Measurements from ENCODE around the gene VWDE.

VWDE gene

DNA sequence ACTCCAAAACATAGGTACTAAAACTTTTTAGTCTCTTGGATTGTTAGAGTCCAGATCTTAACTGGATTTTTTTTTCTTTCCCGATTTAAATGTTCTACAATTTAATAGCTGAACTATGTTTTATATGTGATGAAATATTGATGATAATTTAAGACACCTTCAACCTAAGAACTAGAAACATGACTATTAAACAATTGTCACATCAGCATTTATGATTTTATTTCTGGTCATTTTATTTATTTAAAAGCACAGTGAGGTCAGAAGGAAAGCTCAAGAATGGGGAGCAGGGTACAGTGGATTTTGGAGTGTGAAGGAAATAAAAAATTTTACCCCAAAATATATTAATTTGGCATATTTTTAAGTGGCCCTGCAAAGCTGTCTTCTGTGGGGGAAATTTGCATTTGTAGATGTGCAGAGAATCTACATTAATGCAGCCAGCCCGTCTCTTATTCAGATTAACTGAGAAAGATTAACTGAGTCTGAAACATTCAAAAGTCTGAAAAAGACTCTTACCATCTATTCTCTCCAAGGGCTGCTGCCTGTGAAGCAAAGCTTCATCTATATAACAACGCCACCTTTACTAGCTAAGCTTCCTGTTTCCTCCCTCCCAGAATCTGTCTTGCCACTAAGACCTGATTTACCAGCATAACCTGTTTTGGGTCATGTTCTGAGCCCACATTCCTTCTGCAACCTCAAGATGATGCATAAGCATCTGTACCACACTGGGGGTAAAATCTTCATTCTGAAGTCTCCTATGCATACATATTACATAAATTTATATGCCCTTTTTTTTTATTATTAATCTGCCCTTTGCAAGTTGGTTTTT, 106.2 kb downstream of the VWDE start:
- H3K36me3 ChIP-seq (ENCODE audit: control insufficient read depth, insufficient read depth, low read length), result no peaks in the 10 kb centered on the region
- no peak overlapping the region for H3K27ac ChIP-seq (ENCODE audit: insufficient read depth, low read length, poor library complexity, severe bottlenecking)
- no peak for DNase-seq
- no peak overlapping the region for H3K4me3 ChIP-seq (ENCODE audit: insufficient read depth, low read depth, low read length, poor library complexity, severe bottlenecking)
- no peaks in the 10 kb centered on the region for H3K4me1 ChIP-seq (ENCODE audit: control insufficient read depth, insufficient read depth, low read length, poor library complexity, severe bottlenecking)
- no peaks in the 10 kb centered on the region for H3K9me3 ChIP-seq (ENCODE audit: control insufficient read depth, low read length)
- no peaks in the 10 kb centered on the region for H3K27me3 ChIP-seq (replicated peaks; ENCODE audit: control insufficient read depth, insufficient read depth, low read length, poor library complexity, severe bottlenecking)

GRCh38 chr7:12296051-12296570, 107.6 kb downstream of the VWDE start:
- H3K27ac ChIP-seq (ENCODE audit: insufficient read depth, low read length, poor library complexity, severe bottlenecking), result no peak overlapping the region
- no peaks in the 10 kb centered on the region for H3K36me3 ChIP-seq (ENCODE audit: control insufficient read depth, insufficient read depth, low read length)
- H3K27me3 ChIP-seq (replicated peaks; ENCODE audit: control insufficient read depth, insufficient read depth, low read length, poor library complexity, severe bottlenecking), result no peaks in the 10 kb centered on the region
- no peaks in the 10 kb centered on the region for H3K4me1 ChIP-seq (ENCODE audit: control insufficient read depth, insufficient read depth, low read length, poor library complexity, severe bottlenecking)
- no peak for DNase-seq
- no peaks in the 10 kb centered on the region for H3K9me3 ChIP-seq (ENCODE audit: control insufficient read depth, low read length)
- no peak overlapping the region for H3K4me3 ChIP-seq (ENCODE audit: insufficient read depth, low read depth, low read length, poor library complexity, severe bottlenecking)

- no peaks in the 10 kb centered on the region for H3K4me1 ChIP-seq (ENCODE audit: control insufficient read depth, insufficient read depth, low read length, poor library complexity, severe bottlenecking)
- H3K27me3 ChIP-seq (replicated peaks; ENCODE audit: control insufficient read depth, insufficient read depth, low read length, poor library complexity, severe bottlenecking), result no peaks in the 10 kb centered on the region
- H3K4me3 ChIP-seq (ENCODE audit: insufficient read depth, low read depth, low read length, poor library complexity, severe bottlenecking), result no peak overlapping the region
- H3K9me3 ChIP-seq (ENCODE audit: control insufficient read depth, low read length), result no peaks in the 10 kb centered on the region
- no peak overlapping the region for H3K27ac ChIP-seq (ENCODE audit: insufficient read depth, low read length, poor library complexity, severe bottlenecking)
- no peaks in the 10 kb centered on the region for H3K36me3 ChIP-seq (ENCODE audit: control insufficient read depth, insufficient read depth, low read length)
- DNase-seq, result no peak
These were observed 109.0 kb downstream of the VWDE start for GRCh38 chr7:12294701-12295100.

DNA sequence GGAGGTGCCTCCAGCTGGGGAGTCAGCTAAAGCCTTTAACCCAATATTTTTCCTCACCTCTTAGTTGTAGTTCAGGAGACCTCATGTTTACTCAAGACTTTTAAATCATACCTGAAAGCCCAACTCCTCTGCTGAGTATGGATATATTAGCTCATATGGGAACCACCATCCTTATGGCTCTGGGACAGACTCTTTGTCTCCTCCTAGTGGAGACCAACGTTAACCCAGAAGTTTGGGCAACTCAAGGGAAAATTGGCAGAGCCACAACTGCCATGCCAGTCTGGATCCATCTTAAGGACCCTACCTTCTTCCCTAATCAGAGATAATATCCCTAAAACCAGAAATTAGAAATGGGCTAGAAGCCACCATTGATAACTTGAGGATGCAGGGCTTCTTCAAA, 111.8 kb downstream of the VWDE start:
- Histone ChIP-seq H3K27me3 (replicated peaks; ENCODE audit: control insufficient read depth, insufficient read depth, low read length, poor library complexity, severe bottlenecking) (no peaks in the 10 kb centered on the region), H3K27ac (ENCODE audit: insufficient read depth, low read length, poor library complexity, severe bottlenecking) (no peak overlapping the region), H3K4me3 (ENCODE audit: insufficient read depth, low read depth, low read length, poor library complexity, severe bottlenecking) (no peak overlapping the region), H3K4me1 (ENCODE audit: control insufficient read depth, insufficient read depth, low read length, poor library complexity, severe bottlenecking) (no peaks in the 10 kb centered on the region), H3K9me3 (ENCODE audit: control insufficient read depth, low read length) (no peaks in the 10 kb centered on the region), H3K36me3 (ENCODE audit: control insufficient read depth, insufficient read depth, low read length) (no peaks in the 10 kb centered on the region)
- DNase-seq, result no peak

- no peak for DNase-seq
- H3K4me1 ChIP-seq (ENCODE audit: control insufficient read depth, insufficient read depth, low read length, poor library complexity, severe bottlenecking), result no peaks in the 10 kb centered on the region
- no peak overlapping the region for H3K4me3 ChIP-seq (ENCODE audit: insufficient read depth, low read depth, low read length, poor library complexity, severe bottlenecking)
- no peak overlapping the region for H3K27ac ChIP-seq (ENCODE audit: insufficient read depth, low read length, poor library complexity, severe bottlenecking)
- no peaks in the 10 kb centered on the region for H3K36me3 ChIP-seq (ENCODE audit: control insufficient read depth, insufficient read depth, low read length)
- H3K27me3 ChIP-seq (replicated peaks; ENCODE audit: control insufficient read depth, insufficient read depth, low read length, poor library complexity, severe bottlenecking), result no peaks in the 10 kb centered on the region
- no peaks in the 10 kb centered on the region for H3K9me3 ChIP-seq (ENCODE audit: control insufficient read depth, low read length)
These were observed 112.9 kb downstream of the VWDE start for GRCh38 chr7:12290761-12291160.

DNA sequence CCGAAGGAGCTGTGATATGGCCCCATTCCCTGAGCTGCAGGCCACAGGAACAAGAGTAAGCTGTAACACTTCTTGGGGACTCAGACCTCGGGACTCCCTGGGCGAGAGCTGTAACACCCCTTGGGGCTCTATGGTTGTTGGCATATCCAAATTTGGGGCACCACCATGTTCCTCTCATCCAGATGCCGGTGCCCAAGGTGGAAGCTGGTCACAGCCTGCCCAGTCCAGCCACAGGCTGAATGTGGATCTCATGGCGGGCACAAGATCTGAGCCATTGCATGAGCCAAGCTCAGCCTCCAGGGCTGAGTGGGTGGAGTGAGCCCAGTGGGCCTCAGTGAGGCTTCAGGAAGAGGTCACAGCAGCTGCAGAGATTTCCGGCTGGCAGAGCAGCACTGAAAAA, 113.7 kb downstream of the VWDE start:
- Histone ChIP-seq H3K4me3 (ENCODE audit: insufficient read depth, low read depth, low read length, poor library complexity, severe bottlenecking) (no peak overlapping the region), H3K4me1 (ENCODE audit: control insufficient read depth, insufficient read depth, low read length, poor library complexity, severe bottlenecking) (no peaks in the 10 kb centered on the region), H3K36me3 (ENCODE audit: control insufficient read depth, insufficient read depth, low read length) (no peaks in the 10 kb centered on the region), H3K9me3 (ENCODE audit: control insufficient read depth, low read length) (no peaks in the 10 kb centered on the region), H3K27ac (ENCODE audit: insufficient read depth, low read length, poor library complexity, severe bottlenecking) (no peak overlapping the region), H3K27me3 (replicated peaks; ENCODE audit: control insufficient read depth, insufficient read depth, low read length, poor library complexity, severe bottlenecking) (no peaks in the 10 kb centered on the region)
- no peak for DNase-seq

- Histone ChIP-seq H3K9me3 (ENCODE audit: control insufficient read depth, low read length) (no peaks in the 10 kb centered on the region), H3K27me3 (replicated peaks; ENCODE audit: control insufficient read depth, insufficient read depth, low read length, poor library complexity, severe bottlenecking) (no peaks in the 10 kb centered on the region), H3K4me3 (ENCODE audit: insufficient read depth, low read depth, low read length, poor library complexity, severe bottlenecking) (no peak overlapping the region), H3K27ac (ENCODE audit: insufficient read depth, low read length, poor library complexity, severe bottlenecking) (no peak overlapping the region), H3K4me1 (ENCODE audit: control insufficient read depth, insufficient read depth, low read length, poor library complexity, severe bottlenecking) (no peaks in the 10 kb centered on the region), H3K36me3 (ENCODE audit: control insufficient read depth, insufficient read depth, low read length) (no peaks in the 10 kb centered on the region)
- no peak for DNase-seq
These were observed 115.8 kb downstream of the VWDE start for GRCh38 chr7:12287901-12288300.

DNA sequence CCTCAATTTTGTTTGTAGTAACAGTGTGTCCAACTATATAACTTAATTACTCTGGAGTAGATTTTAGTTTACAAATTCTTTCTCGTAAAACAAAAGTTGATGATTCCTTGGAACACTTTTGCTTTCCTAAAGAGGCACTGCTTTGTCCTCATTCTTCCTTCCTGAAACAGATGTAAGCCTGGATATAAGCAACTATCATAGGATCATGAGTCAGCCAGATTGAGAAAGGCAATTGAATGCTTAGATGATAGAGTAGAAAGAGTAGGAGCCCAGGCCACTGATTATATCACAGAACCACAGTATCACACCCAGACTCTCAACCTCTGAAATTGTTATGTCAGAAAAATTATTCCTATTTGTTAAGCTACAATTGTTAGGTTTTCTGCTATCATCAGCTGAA, 122.6 kb downstream of the VWDE start:
- Histone ChIP-seq H3K27me3 (replicated peaks; ENCODE audit: control insufficient read depth, insufficient read depth, low read length, poor library complexity, severe bottlenecking) (no peaks in the 10 kb centered on the region), H3K27ac (ENCODE audit: insufficient read depth, low read length, poor library complexity, severe bottlenecking) (no peak overlapping the region)
- DNase-seq, result no peak

More for the DNA sequence above, 122.6 kb downstream of the VWDE start:
- Histone ChIP-seq H3K4me3 (ENCODE audit: insufficient read depth, low read depth, low read length, poor library complexity, severe bottlenecking) (no peak overlapping the region), H3K4me1 (ENCODE audit: control insufficient read depth, insufficient read depth, low read length, poor library complexity, severe bottlenecking) (no peaks in the 10 kb centered on the region), H3K36me3 (ENCODE audit: control insufficient read depth, insufficient read depth, low read length) (no peaks in the 10 kb centered on the region), H3K9me3 (ENCODE audit: control insufficient read depth, low read length) (no peaks in the 10 kb centered on the region)

Measured in effector memory CD4-positive, alpha-beta T cell (primary cell).